HuH-7 (cell line): ENCODE data around the gene INPP5D.
"Not testable (repeated sequence)": the region's sequence is repeated elsewhere in the genome, so short reads cannot be mapped to it uniquely, and the experiment has no call there.

Source experiments
- DNase-seq: peaks from one replicate; pipeline ENCODE4 v3.0.0; 2011; ENCODE audit warnings: low spot score

Gene INPP5D

GRCh38 chr2:233094614-233095013, 34.5 kb downstream of the INPP5D start:
- no peak for DNase-seq

DNA sequence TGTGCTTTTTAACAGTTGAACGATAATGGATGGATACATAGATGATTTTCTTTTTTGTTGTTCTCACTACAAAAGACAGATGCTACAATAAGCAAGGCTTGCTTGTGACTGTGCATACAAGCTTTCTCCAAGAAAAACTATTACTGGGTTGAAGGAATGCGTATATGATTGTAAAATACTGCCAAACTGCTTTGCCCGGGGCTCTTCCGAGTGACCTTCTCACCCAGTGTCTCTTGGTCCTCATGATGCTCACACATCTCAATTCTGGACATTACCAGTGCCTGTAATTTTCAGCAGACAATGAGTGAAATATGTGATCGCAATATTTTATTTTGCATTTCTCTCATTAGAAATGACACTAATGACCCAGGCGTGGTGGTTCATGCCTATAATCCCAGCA, 35.9 kb downstream of the INPP5D start:
- no peak for DNase-seq

DNA sequence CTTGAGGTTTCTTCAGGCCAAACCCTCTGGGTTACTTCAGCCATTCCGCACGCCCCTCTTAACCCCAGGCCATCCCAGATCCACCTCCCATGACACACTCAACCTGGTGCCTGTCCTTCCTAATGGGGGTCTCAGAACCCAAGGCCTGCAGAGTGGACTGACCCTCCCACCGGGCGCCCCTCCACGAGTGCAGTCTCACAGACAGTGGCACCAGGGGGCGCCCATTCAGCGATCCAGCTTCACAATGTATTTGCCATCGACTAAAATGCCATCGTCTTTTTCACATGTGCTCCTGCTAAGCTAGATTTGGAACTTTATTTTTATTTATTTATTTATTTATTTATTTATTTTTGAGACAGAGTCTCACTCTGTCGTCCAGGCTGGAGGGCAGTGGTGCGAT, 38.5 kb downstream of the INPP5D start:
- peak; percentile 44 for DNase-seq

GRCh38 chr2:233099820-233100191, 39.7 kb downstream of the INPP5D start:
- DNase-seq = not testable (repeated sequence)

DNA sequence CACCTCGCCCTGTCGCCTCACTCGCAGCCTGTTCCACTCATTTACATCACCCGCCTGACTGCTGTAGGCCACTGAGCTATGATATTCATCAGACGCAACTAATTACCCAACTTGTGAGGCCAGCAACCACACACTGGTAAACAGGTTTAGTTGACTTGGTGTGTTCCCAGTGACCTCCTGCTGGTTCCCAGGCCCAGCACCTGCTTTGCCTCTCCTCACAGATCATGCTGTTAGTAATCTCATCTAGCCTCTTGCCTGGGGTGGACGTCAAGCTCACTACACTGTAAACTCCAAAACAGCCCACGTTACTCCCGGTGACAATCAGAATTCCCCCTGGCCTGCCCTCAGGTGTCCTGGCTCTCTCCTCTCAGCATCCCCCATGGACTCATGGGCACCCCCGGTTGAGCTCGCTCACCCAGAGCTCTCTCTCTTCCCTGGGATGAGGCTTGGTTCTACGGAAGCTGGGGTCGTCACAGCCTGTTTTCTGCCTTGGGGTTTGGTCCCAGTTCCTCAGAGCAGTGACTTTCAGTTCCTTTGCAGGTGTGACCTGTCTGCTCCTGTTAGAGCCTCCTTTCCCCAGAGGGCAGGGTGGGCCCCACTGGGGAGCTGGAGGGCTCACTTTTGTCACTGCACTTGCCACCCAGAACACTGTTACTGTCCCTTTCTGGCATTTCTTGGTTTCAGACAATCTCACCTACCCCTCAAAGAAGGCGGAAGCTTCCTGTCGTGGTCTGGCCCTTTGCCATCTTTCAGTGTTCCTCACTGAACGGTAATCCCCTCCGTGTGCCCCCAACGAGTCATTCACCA, 40.3 kb downstream of the INPP5D start:
- DNase-seq = no peak

- no peak for DNase-seq
These were observed 41.0 kb downstream of the INPP5D start for GRCh38 chr2:233101141-233101540.

- DNase-seq = no peak
These were observed 41.7 kb downstream of the INPP5D start for GRCh38 chr2:233101816-233102215.

DNA sequence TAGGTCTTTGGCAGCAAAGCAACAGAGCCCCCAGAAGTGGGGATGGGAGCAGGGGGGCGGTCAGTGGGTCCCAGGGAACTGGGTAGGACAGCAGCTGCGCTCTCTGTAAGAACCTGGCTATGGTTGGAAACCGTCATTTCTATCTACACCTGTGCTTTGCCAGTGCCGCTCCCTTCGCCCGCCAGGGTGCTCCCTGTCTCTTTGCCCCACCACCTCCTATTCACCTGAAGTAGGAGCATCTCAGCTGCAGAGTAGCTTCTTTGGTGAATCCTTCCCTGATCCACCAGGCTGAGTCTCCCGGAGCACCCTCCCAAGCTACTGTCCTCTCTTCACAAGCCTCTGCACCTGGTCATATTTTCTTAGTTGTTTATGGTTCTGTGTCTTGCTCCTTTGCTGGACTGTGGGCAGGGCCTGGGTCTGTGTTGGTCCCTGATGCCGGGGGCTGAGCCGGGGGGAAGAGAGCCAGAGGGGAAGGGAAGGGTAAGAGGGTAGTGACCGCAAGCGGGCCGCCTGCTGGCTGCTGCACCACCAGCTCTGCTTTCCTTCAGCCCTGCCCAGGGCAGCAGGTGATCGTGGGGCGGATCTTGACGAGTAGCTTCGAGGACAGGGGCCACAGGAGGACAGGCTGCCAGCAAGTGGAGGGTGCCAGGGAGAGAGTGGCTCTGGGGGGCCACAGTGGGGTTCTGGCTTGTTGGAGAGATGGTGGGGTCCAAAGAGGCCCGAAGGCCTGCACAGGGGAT, 45.2 kb downstream of the INPP5D start:
- no peak for DNase-seq

DNA sequence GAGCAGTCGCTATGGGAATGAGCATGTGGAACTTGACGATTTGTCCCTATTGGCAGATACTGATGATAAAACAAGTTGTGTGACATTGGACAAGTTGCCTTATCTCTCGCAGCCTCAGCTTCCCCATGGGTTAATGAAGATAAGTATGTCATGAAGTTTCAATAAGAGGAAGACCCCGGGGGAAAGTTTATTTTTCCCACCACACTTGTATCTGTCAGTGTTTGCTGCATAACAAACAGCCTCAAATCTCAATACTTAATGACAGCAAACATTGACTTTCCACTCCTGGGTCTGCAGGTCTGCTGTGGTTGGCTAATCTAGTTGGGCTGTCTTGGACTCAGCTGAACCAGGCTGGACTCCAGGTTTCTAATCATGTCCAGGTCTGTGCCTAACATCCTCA, 45.8 kb downstream of the INPP5D start:
- DNase-seq = no peak

DNA sequence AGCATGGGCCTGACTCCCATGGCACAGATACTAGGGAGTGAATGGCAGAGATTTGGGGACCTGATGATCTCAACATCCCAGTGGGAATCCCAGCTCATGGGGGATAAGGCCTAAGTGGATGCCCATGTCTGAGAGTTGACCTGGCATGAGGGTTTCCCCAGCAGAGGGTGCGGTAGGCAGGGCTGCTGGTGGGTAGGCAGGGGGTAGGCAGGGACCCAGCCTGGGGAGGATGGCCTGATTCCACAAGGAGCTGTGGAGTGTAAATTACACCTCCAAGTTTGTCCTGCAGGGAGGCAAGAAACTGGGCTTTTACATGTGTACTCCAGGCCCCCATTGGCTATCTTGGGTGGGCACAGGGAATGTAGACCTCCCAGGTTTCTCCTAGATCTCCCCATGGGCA, 46.9 kb downstream of the INPP5D start:
- no peak for DNase-seq

- DNase-seq = no peak
These were observed 47.7 kb downstream of the INPP5D start for GRCh38 chr2:233107831-233108300.

- no peak for DNase-seq
These were observed 48.7 kb downstream of the INPP5D start for GRCh38 chr2:233108611-233109490.

- DNase-seq = no peak
These were observed 51.3 kb downstream of the INPP5D start for GRCh38 chr2:233111427-233111826.

- DNase-seq = no peak
These were observed 52.2 kb downstream of the INPP5D start for GRCh38 chr2:233112329-233112728.

GRCh38 chr2:233112776-233113452, 52.8 kb downstream of the INPP5D start:
- no peak for DNase-seq

DNA sequence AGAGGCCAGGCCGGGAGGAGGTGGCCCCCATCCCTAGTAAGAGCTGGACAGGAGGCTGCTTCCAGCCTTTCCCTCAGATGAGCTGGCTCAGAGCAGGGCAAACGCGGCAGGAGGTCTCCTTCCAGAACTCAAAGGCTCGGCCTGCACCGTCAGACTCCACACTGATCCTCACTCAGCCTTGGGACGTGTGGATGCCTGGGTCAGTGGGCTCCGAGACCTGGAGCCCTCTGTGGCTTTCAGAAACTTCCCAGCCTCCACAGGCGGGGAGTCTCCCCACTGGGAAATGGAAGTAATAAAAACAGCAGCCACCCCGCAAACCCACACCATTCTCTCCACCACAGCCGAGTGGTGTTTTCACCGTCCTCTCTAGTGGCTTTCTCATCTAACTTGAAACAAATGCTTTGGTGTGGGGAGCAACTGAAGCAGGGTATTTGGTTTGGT, 54.3 kb downstream of the INPP5D start:
- no peak for DNase-seq

DNA sequence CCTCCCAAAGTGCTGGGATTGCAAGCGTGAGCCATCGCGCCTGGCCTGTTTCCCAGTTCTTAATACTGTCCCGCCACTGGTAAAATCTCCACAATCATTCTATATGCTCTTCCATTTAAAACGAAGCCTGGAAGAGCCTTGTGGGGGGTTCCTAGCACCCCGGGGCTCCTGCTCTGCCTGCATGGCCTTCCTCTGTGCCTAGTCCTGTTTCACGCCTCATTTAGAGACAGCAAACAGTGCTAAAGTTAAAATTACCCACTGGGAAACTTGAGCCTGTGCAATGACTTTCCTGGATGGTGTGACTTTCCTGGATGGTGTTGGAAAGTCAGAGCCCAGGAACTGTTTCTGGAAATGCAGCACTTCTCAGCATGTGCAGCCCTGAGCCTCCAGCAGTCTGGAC, 55.0 kb downstream of the INPP5D start:
- no peak for DNase-seq

GRCh38 chr2:233115741-233116140, 55.6 kb downstream of the INPP5D start:
- no peak for DNase-seq

GRCh38 chr2:233116946-233117345, 56.8 kb downstream of the INPP5D start:
- DNase-seq = no peak

DNA sequence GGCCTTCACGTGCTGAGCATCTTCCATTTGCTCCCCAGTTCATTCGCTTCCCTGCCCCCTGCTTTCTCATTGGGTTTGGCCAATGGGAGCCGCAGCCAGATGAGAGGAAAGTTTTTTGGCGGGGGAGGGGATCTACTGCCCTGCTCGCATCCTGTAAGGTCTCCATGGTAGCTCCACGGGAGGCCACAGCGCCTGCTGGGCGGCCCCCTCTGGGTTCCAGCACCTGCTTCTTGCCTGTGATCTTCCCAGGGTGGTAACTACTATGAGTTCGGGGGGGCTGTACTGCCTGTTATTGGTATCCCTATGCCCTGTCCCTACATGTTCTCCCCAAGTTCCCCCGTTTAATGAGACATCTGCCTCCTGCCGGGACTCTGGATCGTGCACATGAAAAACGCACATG, 57.2 kb downstream of the INPP5D start:
- no peak for DNase-seq

DNA sequence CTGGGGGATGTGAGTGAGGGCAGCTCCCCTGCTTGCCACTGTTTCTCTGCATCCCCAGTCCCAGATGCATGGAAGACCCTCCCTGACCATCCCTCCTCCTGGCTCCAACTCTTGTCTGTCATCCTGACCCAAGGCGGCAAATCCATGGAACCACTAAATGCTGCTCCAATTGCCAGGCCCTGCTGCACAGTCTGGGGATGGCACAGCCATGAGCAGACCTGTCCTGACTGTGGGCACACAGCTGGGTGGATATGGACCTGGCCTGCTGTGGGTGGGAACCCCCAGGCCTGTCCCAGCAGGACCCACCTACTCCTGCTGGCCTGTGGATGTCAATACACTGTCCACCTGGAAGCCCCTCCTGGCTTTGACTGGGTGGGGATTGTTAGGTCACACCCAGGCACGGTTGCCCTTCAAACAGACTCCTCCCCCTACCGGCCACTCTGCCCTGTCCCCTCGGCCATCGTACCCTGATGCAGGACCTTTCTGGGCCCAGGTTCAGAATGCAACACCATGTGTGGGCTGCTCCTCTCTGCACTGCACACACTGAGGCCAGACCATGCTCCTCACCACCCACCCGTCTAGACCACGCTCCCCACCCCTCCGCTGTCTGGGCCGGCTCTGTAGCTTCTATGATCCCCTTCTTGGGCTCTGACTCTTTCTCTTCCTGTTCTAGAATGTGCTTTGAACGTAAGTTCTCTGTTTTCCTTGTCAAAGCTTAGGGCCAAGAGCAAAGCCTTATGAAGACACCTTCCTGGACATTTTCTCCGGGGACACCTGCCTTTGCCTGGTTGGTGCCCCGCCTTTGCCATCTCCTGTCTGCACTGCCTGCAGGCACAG, 57.9 kb downstream of the INPP5D start:
- no peak for DNase-seq
